Tibial artery (tissue), 4 donors: Measurements from ENCODE around the gene FARS2.

Experiments
- DNase-seq, 2 donors: peaks; one replicate each; pipeline ENCODE4 v3.0.0-alpha.2; 2019
- H3K27ac ChIP-seq, 2 donors: fragments of 200-600 bp; sonication (generic) in 1 of 2; 1 replicate in 1 of 2; 2 replicates in 1 of 2; pipeline ENCODE4 v1.5.1; 2018 to 2019; ENCODE audit warnings: mild to moderate bottlenecking in 1 of 2
- H3K27me3 ChIP-seq, 2 donors: fragments of 200-600 bp; sonication (generic) in 1 of 2; one replicate each; pipeline versions ENCODE4 v1.5.1 to v1.6.0; 2016 to 2019
- H3K36me3 ChIP-seq, 3 donors: fragments of 200-600 bp; sonication (generic) in 2 of 3; one replicate each; pipeline ENCODE4 v1.5.1; 2016 to 2019; ENCODE audit warnings: mild to moderate bottlenecking in 2 of 3
- H3K4me1 ChIP-seq, 4 donors: fragments of 200-600 bp; sonication (generic) in 2 of 4; 1 replicate in 3 of 4; 2 replicates in 1 of 4; pipeline ENCODE4 v1.5.1; 2016 to 2019
- H3K4me3 ChIP-seq, 2 donors: fragments of 200-600 bp; sonication (generic) in 1 of 2; 1 replicate in 1 of 2; 2 replicates in 1 of 2; pipeline ENCODE4 v1.5.1; 2018 to 2019; ENCODE audit warnings: mild to moderate bottlenecking in 2 of 2
- H3K9me3 ChIP-seq, 3 donors: fragments of 200-600 bp; sonication (generic) in 1 of 3; one replicate each; pipeline ENCODE4 v1.5.1; 2016 to 2019
- intact Hi-C: fragments of 100-400 bp; cut with DNase I; formaldehyde crosslinking; loops from one replicate; pipeline ENCODE4 v1.15.0; 2023; ENCODE audit warnings: low total_unique reads
- TF ChIP-seq, protein P1 (sequence below), 2 experiments: fragments of 200-600 bp in 1 of 2; fragments of 450-650 bp in 1 of 2; IDR thresholded peaks; one replicate each; pipeline ENCODE4 v1.5.1; 2017 to 2019; ENCODE audit warnings: antibody characterized with exemption in 2 of 2, mild to moderate bottlenecking in 1 of 2, moderate library complexity in 1 of 2

The FARS2 gene

DNA sequence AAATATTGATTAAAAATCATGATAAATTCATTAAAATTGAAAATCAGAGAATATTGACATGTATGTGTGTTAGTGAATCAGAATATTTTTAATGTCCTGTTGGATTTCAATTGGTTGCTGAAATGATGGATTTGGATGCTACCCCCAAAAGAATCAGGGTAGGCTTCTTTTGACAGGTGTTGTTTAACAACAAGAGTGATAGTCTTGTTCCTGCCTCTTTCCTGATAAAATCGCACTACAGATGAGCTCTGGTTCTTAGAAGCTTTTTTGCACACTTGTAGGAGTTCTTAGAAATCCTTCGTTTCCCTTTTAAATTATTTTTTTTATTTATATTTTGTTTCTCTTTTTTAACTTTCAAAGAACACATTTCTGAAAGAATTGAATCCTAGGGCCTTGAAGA is 259.5 kb downstream of the FARS2 start:
- Histone ChIP-seq H3K4me1 (no peaks in the 10 kb centered on the region), H3K36me3 (no peaks in the 10 kb centered on the region), H3K9me3 (no peaks in the 10 kb centered on the region), H3K27me3 (no peaks in the 10 kb centered on the region), H3K4me3 (no peak overlapping the region), H3K27ac (no peak overlapping the region)
- no peak for DNase-seq
- intact Hi-C loops, result no loop called here
- TF ChIP-seq, protein P1, sequence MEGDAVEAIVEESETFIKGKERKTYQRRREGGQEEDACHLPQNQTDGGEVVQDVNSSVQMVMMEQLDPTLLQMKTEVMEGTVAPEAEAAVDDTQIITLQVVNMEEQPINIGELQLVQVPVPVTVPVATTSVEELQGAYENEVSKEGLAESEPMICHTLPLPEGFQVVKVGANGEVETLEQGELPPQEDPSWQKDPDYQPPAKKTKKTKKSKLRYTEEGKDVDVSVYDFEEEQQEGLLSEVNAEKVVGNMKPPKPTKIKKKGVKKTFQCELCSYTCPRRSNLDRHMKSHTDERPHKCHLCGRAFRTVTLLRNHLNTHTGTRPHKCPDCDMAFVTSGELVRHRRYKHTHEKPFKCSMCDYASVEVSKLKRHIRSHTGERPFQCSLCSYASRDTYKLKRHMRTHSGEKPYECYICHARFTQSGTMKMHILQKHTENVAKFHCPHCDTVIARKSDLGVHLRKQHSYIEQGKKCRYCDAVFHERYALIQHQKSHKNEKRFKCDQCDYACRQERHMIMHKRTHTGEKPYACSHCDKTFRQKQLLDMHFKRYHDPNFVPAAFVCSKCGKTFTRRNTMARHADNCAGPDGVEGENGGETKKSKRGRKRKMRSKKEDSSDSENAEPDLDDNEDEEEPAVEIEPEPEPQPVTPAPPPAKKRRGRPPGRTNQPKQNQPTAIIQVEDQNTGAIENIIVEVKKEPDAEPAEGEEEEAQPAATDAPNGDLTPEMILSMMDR (IDR thresholded peaks at IDR 0.05), result no peak

DNA sequence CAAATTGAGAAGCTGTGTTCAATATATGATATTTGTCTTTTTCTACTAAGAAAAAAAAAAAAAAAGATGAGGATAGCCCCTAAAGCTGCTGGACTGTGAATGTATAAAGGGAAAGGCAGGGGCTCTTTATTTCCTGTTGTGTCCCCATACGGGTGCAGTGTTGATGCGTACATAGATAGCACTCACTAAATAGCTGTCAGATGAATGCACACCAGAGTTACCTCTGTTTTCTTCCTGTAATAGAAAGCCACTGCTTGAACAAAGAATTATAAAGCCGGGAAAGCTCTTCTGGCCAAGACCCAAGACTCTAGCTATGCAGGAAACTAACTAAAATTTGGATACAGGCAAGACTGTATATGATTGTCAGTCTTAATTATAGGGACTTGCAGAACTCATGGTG is 260.0 kb downstream of the FARS2 start:
- DNase-seq, result no peak
- Histone ChIP-seq H3K9me3 (no peaks in the 10 kb centered on the region), H3K27ac (no peak overlapping the region), H3K4me3 (no peak overlapping the region), H3K4me1 (no peaks in the 10 kb centered on the region), H3K27me3 (no peaks in the 10 kb centered on the region), H3K36me3 (no peaks in the 10 kb centered on the region)
- intact Hi-C loops, result no loop called here
- TF ChIP-seq, protein P1 (IDR thresholded peaks at IDR 0.05), result no peak

DNA sequence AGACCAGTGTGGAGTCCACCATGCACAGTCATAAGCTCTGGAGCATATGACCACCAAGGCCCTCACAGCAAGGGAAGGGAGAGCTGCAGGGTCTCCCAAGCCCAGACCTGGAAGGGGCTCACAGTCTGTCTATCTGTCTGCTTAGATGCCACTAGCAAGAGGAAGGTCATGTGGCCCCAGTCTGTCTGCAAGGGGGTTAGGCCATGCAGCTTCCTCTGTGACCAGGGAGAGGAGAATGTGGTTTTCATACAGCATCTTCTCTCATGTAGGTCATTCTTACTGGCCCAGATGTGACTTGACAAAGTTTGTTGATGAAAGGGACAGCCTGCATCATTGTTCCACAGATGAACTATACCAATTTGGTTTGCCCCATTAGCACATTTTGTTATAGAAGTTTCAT is 260.8 kb downstream of the FARS2 start:
- no peak for DNase-seq
- Histone ChIP-seq H3K9me3 (no peaks in the 10 kb centered on the region), H3K27ac (no peak overlapping the region), H3K4me3 (no peak overlapping the region), H3K36me3 (no peaks in the 10 kb centered on the region), H3K27me3 (no peaks in the 10 kb centered on the region), H3K4me1 (no peaks in the 10 kb centered on the region)
- intact Hi-C loops, result no loop called here
- TF ChIP-seq, protein P1 (IDR thresholded peaks at IDR 0.05), result no peak

DNA sequence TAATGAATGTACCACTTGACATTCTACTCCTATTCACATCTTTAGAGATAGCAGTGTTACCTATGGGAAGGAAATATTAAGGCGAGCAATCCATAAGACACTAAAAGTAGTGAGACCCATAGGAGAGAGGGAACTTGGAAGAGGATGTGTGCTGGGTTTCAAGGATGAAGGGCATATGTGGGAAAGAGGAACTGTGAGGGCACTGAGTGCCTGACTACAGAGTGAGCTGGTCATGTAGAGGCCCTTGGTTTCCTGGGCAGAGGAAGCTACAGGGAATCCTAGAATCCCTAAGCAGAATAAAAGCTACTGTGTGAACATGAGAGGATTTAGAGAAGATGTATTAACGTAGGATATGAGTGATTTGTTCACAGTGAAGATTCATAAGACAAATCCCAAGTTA is 262.8 kb downstream of the FARS2 start:
- Histone ChIP-seq H3K36me3 (no peaks in the 10 kb centered on the region), H3K4me3 (no peak overlapping the region), H3K27ac (no peak overlapping the region), H3K9me3 (no peaks in the 10 kb centered on the region), H3K27me3 (no peaks in the 10 kb centered on the region), H3K4me1 (no peaks in the 10 kb centered on the region)
- TF ChIP-seq, protein P1 (IDR thresholded peaks at IDR 0.05), result no peak
- intact Hi-C loops, result no loop called here
- no peak for DNase-seq

DNA sequence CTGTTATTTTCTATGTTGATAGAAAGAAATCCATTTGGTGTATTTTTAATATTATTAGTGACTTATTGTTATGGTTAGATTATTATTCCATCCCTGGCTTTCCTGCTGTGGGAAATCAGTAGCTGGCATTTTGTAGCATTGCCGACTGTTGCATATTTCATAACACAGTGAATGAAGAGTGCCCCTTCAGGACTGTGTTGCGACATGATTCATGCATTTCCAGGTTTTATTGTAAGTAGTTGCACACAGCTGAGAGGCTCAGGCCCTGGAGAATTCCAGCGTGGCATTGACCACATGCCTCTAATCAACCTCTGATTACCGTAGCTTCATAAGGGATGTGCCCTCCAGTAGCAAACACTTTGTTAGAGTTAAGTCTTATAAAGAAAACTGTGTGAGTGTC is 263.9 kb downstream of the FARS2 start:
- no peak overlapping the region for H3K27ac ChIP-seq
- intact Hi-C loops, result no loop called here
- no peaks in the 10 kb centered on the region for H3K27me3 ChIP-seq
- TF ChIP-seq, protein P1 (IDR thresholded peaks at IDR 0.05), result no peak
- H3K9me3 ChIP-seq, result no peaks in the 10 kb centered on the region
- H3K4me1 ChIP-seq, result no peaks in the 10 kb centered on the region
- no peak overlapping the region for H3K4me3 ChIP-seq
- H3K36me3 ChIP-seq, result no peaks in the 10 kb centered on the region
- DNase-seq, result no peak

DNA sequence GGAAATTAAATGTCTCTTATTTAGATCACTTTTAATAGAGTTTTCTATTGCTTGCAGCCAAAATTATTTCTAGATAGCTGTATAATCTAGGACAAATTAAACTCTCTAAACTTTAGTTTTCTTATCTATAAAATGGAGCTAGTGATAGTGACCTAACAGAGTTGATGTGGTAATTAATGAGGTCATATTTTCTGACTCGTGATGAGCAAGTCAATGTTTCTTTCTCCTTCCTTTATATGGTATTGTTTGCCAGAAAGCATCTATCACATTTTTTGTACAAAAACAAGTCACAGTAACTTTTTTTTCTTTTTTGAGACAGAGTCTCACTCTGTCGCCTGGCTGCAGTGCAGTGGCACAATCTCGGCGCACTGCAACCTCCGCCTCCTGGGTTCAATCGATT is 267.7 kb downstream of the FARS2 start:
- Histone ChIP-seq H3K27me3 (no peaks in the 10 kb centered on the region), H3K27ac (no peak overlapping the region), H3K4me3 (no peak overlapping the region), H3K9me3 (no peaks in the 10 kb centered on the region), H3K36me3 (no peaks in the 10 kb centered on the region), H3K4me1 (no peaks in the 10 kb centered on the region)
- intact Hi-C loops, result no loop called here
- DNase-seq, result no peak
- TF ChIP-seq, protein P1 (IDR thresholded peaks at IDR 0.05), result no peak
